K562 (cell line): ENCODE data around the gene PTPRE. TPM values are rescaled to one million over a fixed set of nuclear protein-coding genes. Genes with fewer than 3 reads are reported as not detected.

Experiments used
- ATAC-seq: fragments of 200-7000 bp; cut with Tn5 transposase; 3 replicates; pipeline ENCODE4 v1.9.1; 2020; ENCODE audit warnings: moderate library complexity
- BruUV-seq: library from RNA; stranded (reverse); fragments of 400-500 nt; replicated peaks from 2 replicates; lab custom pipeline; 2021; lab: Mats Ljungman, UMichigan
- CTCF ChIA-PET: fragments of 300-600 bp; formaldehyde crosslinking; extraction: SDS; loops from one replicate; lab custom pipeline; 2021; ENCODE audit warnings: low intra/inter-chr PET ratio; lab: Yijun Ruan, JAX
- POLR2A ChIA-PET: fragments of 300-600, 350-650 bp; sonication (Branson Sonifier 250); formaldehyde crosslinking; extraction: SDS; loops from one replicate; lab custom pipeline; 2021; ENCODE audit warnings: antibody characterized with exemption, inconsistent platforms; lab: Yijun Ruan, JAX
- DNase-seq, 4 experiments: peaks; one replicate each; pipeline versions ENCODE4 v3.0.0 to v3.0.0-alpha.2; 2011 to 2018; ENCODE audit warnings: low spot score in 3 of 4, mixed read lengths in 3 of 4; ENCODE audit errors: extremely low read depth in 1 of 4
- FAIRE-seq: peaks from 2 replicates; lab custom pipeline; 2011; peaks lifted over from hg19 to GRCh38; lab: Jason Lieb, UNC
- H2AFZ ChIP-seq: 2 replicates; pipeline ENCODE4 v1.6.0; 2011; ENCODE audit warnings: low read depth, low read length, control low read depth, inconsistent platforms
- H3K27ac ChIP-seq: fragments of 200-600 bp; 3 replicates; pipeline ENCODE4 v1.8.0; 2011; ENCODE audit warnings: low read depth, mild to moderate bottlenecking, control low read depth, inconsistent platforms, low read length, moderate library complexity, mixed read lengths; ENCODE audit errors: extremely low read depth
- H3K27me3 ChIP-seq, 2 experiments: fragments of 300-600 bp in 1 of 2; 2 replicates in 1 of 2; 3 replicates in 1 of 2; pipeline versions ENCODE4 v1.6.0 to v1.8.0; 2011; ENCODE audit warnings: inconsistent platforms in 2 of 2, low read length in 2 of 2, mild to moderate bottlenecking in 1 of 2, mixed read lengths in 1 of 2, moderate library complexity in 1 of 2; ENCODE audit not compliant: control insufficient read depth in 2 of 2, insufficient read depth in 2 of 2
- H3K36me3 ChIP-seq: fragments of 300-600 bp; 3 replicates; pipeline ENCODE4 v1.8.0; 2011; ENCODE audit warnings: mild to moderate bottlenecking, low read length, inconsistent platforms; ENCODE audit not compliant: control insufficient read depth, insufficient read depth
- H3K4me1 ChIP-seq, 2 experiments: fragments of 200-600 bp in 1 of 2; replicated peaks in 1 of 2; 2 replicates in 1 of 2; 3 replicates in 1 of 2; pipeline versions ENCODE4 v1.5.1 to v1.8.0; 2011; ENCODE audit warnings: inconsistent platforms in 2 of 2, low read length in 2 of 2, mild to moderate bottlenecking in 1 of 2, mixed read lengths in 1 of 2, moderate library complexity in 1 of 2; ENCODE audit not compliant: control insufficient read depth in 2 of 2, insufficient read depth in 2 of 2
- H3K4me2 ChIP-seq: 2 replicates; pipeline ENCODE4 v1.6.1; 2011; ENCODE audit warnings: low read length, control low read depth, inconsistent platforms, mixed read lengths; ENCODE audit not compliant: insufficient read depth
- H3K4me3 ChIP-seq: fragments of 200-600 bp; sonication (generic), shearing (Covaris generic); 2 replicates; pipeline ENCODE4 v1.5.1; 2016; ENCODE audit warnings: control low read depth, inconsistent platforms
- H3K79me2 ChIP-seq: fragments of 200-600 bp; 3 replicates; pipeline ENCODE4 v1.8.0; 2011; ENCODE audit warnings: low read length, inconsistent platforms; ENCODE audit not compliant: control insufficient read depth, insufficient read depth
- H3K9ac ChIP-seq, 2 experiments: 2 replicates each; pipeline versions ENCODE4 v1.6.0 to v1.6.1; 2011; ENCODE audit warnings: low read depth in 2 of 2, low read length in 2 of 2, control low read depth in 1 of 2, inconsistent platforms in 1 of 2, mild to moderate bottlenecking in 1 of 2, mixed read lengths in 1 of 2; ENCODE audit not compliant: insufficient read depth in 1 of 2
- H3K9me1 ChIP-seq: one replicate; pipeline ENCODE4 v1.6.0; 2011; ENCODE audit warnings: inconsistent platforms, mild to moderate bottlenecking, low read length, moderate library complexity; ENCODE audit not compliant: control insufficient read depth, insufficient read depth
- H3K9me3 ChIP-seq: replicated peaks from 2 replicates; pipeline ENCODE4 v1.5.1; 2011; ENCODE audit warnings: low read depth, low read length, inconsistent platforms; ENCODE audit not compliant: control insufficient read depth, insufficient read depth
- H4K20me1 ChIP-seq: replicated peaks from 2 replicates; pipeline ENCODE4 v1.6.1; 2011; ENCODE audit warnings: low read length, inconsistent platforms, mixed read lengths; ENCODE audit not compliant: control insufficient read depth, insufficient read depth
- CEBPB ChIP-seq: fragments of 450-650 bp; IDR thresholded peaks from 2 replicates; pipeline ENCODE4 v1.6.1; 2016; ENCODE audit warnings: missing genetic modification characterization, missing compliant biosample characterization
- CEBPG ChIP-seq, 3 experiments: fragments of 200-800 bp in 1 of 3; sonication (Bioruptor generic) in 1 of 3; sonication (generic) in 1 of 3; formaldehyde crosslinking in 1 of 3; IDR thresholded peaks in 2 of 3; conservative IDR thresholded peaks in 1 of 3; 2 replicates each; pipeline versions ENCODE4 v1.6.1 to v1.8.0; 2016 to 2022; ENCODE audit warnings: missing compliant biosample characterization in 2 of 3, missing genetic modification characterization in 2 of 3, mild to moderate bottlenecking in 1 of 3, missing genetic modification reagents in 1 of 3
- ZNF57 ChIP-seq: fragments of 450-650 bp; formaldehyde crosslinking; IDR thresholded peaks from 2 replicates; pipeline ENCODE4 v1.4.0; 2020; ENCODE audit warnings: mild to moderate bottlenecking, moderate library complexity
- ZNF707 ChIP-seq: fragments of 250-450 bp; sonication (Bioruptor Pico); conservative IDR thresholded peaks from 2 replicates; pipeline ENCODE4 v1.8.0; 2022; ENCODE audit warnings: inconsistent platforms, mild to moderate bottlenecking, moderate library complexity
- WGBS: fragments of 100-300 bp; shearing (Covaris generic); methylation state at CpG from one replicate; pipeline ENCODE4 v1.1.6; 2016; ENCODE audit warnings: low coverage, mixed read lengths; ENCODE audit not compliant: insufficient coverage; ENCODE audit errors: missing lambda C conversion rate; 5-methylcytosine and 5-hydroxymethylcytosine counted together
- in situ Hi-C: fragments of 300-500 bp; cut with MboI; formaldehyde crosslinking; loops from 4 replicates; pipeline ENCODE4 v1.15.0; 2018; ENCODE audit warnings: inconsistent platforms, mixed read lengths
- intact Hi-C: fragments of 100-400 bp; cut with micrococcal nuclease; formaldehyde crosslinking; loops from 2 replicates; pipeline ENCODE4 v1.14.2; 2022
- polyA plus RNA-seq, 8 experiments: library from polyadenylated mRNA; depleted of rRNA in 4 of 8; stranded (reverse) in 5 of 8; unstranded in 3 of 8; fragments of >200 nt; fragmentation: Nextera tagmentation in 2 of 8; fragmentation: Illumina TruSeq in 1 of 8; extraction: Ambion mirVana in 2 of 8; extraction: Trizol in 1 of 8; gene quantifications; 2 replicates each; pipeline versions ENCODE4 v1.2.1 to v1.2.3, GENCODE V29; 2011 to 2014; ENCODE audit warnings: inconsistent platforms in 1 of 8, missing spikeins in 1 of 8
- total RNA-seq, 7 experiments: library from RNA; depleted of rRNA in 6 of 7; stranded (reverse); fragments of >200 nt in 6 of 7; fragmentation: Illumina TruSeq in 2 of 7; extraction: Trizol in 2 of 7; gene quantifications; 2 replicates each; pipeline versions ENCODE4 v1.2.1 to v1.2.3, GENCODE V29; 2011 to 2021; ENCODE audit warnings: low replicate concordance in 1 of 7

Gene PTPRE
- total and polyA plus RNA-seq, 9 of the 15 experiments (the other 6 are each of a cell fraction or from before 2014, with no cell fraction given), result 0.01 to 0.13 (median 0.04) TPM; not detected in 4

DNA sequence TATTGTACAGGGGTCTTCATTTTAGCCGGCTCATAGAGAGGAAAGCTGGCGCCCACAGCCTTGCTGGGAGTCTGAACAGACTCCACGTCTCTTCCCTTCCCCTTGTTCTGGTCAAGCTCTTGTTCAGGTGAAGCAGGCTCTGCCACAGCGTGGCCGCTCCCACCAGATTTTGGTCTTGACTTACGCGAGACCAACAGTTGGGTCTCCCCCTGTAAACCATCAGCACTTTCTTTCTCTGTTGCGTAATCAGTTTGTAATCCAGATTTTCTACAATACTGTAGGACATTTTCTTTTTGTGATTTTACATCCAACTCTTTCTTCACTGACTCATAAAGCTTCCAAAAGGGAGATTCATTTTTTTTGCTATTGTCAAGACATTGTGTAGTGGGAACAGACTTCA is 208.5 kb downstream of the PTPRE start:
- intact Hi-C loops, result no loop called here
- Histone ChIP-seq H3K4me1 (no peaks in the 10 kb centered on the region), H3K4me3 (no peak overlapping the region), H3K9me3 (no peaks in the 10 kb centered on the region), H3K9ac (no peak overlapping the region), H3K27me3 (no peaks in the 10 kb centered on the region), H4K20me1 (no peaks in the 10 kb centered on the region; the same call in 1 of the 2 replicates), H3K27ac (no peak overlapping the region), H3K4me2 (no peak overlapping the region)
- CTCF ChIA-PET, result no interaction called here
- FAIRE-seq, result no peak
- POLR2A ChIA-PET, result interaction anchor here (0.7 to 4.1 kb wide), 2 partner anchors 9 to 12 kb away, joined by 4 to 26 read pairs; partner anchors contain the start of gene MKI67
- in situ Hi-C loops, result no loop called here
- 100% methylated on average over 8 of the region's 8 CpGs for WGBS
- no peak for DNase-seq
- TF ChIP-seq CEBPG (CRISPR knock-in tag; IDR thresholded peaks at IDR 0.05) (no peak), CEBPG (tag; conservative IDR thresholded peaks at IDR 0.05 in 1 of 2, IDR thresholded peaks at IDR 0.05 in 1 of 2) (peak in 1 of 2 experiments; percentile 75; a peak in 2 of 4 replicates), ZNF707 (CRISPR knock-in tag) (no peak), CEBPB (peak; percentile 64)
- TF ChIP-seq, all 486 proteins: peak for 2
- TSS peak; percentile 5 for BruUV-seq
- ATAC-seq, result no peak
- Histone ChIP-seq H2AFZ (no peak overlapping the region), H3K79me2 (peaks cover 21% of the 10 kb centered on the region), H3K36me3 (peaks cover 95% of the 10 kb centered on the region), H3K9me1 (no peaks in the 10 kb centered on the region)

DNA sequence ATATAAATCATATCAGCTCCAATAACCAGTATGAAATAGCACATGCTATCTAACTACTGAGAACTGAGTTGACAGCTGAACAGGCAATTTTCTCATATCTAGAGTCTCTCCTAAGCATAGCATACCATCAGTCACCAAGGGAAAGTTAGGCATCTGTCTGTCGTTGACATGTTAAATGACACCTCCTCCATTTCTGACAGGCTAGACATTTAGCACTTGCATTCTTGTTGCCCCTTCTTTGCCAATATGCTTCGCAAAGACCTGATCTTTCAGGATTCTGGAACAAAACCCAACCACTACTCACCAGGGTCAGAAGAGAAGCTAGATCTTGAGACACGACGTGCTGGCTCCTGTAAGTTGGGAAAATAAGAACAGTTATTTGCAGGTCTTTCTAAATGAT is 209.3 kb downstream of the PTPRE start:
- Histone ChIP-seq H3K4me1 (no peaks in the 10 kb centered on the region), H2AFZ (no peak overlapping the region), H3K27ac (no peak overlapping the region), H3K4me3 (no peak overlapping the region), H3K36me3 (peaks cover 95% of the 10 kb centered on the region), H3K9me3 (no peaks in the 10 kb centered on the region), H3K9ac (no peak overlapping the region)
- DNase-seq (no peak), FAIRE-seq (no peak)
- intact Hi-C loops, result no loop called here
- POLR2A ChIA-PET, result interaction anchor here (0.7 to 4.1 kb wide), 2 partner anchors 9 to 13 kb away, joined by 3 to 26 read pairs; partner anchors contain the start of gene MKI67
- in situ Hi-C loops, result no loop called here
- no TSS peak for BruUV-seq
- TF ChIP-seq ZNF57 (CRISPR knock-in tag), result no peak
- TF ChIP-seq, all 486 proteins: peak for 0
- 92% methylated on average over 4 of the region's 4 CpGs for WGBS
- Histone ChIP-seq H3K27me3 (no peaks in the 10 kb centered on the region), H4K20me1 (no peaks in the 10 kb centered on the region; the same call in 1 of the 2 replicates), H3K9me1 (no peaks in the 10 kb centered on the region), H3K79me2 (peaks cover 28% of the 10 kb centered on the region), H3K4me2 (no peak overlapping the region)
- CTCF ChIA-PET, result no interaction called here
- no peak for ATAC-seq
